GM19351 (cell line): Measurements from ENCODE around the gene P3H1.
"Not testable (repeated sequence)": the region's sequence is repeated elsewhere in the genome, so short reads cannot be mapped to it uniquely, and the experiment has no call there.

Experiments
- ATAC-seq: cut with Tn5 transposase; IDR thresholded peaks from one replicate; pipeline ENCODE4 v1.9.1; 2021; ENCODE audit warnings: mild to moderate bottlenecking, moderate library complexity; ENCODE audit not compliant: unreplicated experiment

Gene P3H1, protein sequence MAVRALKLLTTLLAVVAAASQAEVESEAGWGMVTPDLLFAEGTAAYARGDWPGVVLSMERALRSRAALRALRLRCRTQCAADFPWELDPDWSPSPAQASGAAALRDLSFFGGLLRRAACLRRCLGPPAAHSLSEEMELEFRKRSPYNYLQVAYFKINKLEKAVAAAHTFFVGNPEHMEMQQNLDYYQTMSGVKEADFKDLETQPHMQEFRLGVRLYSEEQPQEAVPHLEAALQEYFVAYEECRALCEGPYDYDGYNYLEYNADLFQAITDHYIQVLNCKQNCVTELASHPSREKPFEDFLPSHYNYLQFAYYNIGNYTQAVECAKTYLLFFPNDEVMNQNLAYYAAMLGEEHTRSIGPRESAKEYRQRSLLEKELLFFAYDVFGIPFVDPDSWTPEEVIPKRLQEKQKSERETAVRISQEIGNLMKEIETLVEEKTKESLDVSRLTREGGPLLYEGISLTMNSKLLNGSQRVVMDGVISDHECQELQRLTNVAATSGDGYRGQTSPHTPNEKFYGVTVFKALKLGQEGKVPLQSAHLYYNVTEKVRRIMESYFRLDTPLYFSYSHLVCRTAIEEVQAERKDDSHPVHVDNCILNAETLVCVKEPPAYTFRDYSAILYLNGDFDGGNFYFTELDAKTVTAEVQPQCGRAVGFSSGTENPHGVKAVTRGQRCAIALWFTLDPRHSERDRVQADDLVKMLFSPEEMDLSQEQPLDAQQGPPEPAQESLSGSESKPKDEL

DNA sequence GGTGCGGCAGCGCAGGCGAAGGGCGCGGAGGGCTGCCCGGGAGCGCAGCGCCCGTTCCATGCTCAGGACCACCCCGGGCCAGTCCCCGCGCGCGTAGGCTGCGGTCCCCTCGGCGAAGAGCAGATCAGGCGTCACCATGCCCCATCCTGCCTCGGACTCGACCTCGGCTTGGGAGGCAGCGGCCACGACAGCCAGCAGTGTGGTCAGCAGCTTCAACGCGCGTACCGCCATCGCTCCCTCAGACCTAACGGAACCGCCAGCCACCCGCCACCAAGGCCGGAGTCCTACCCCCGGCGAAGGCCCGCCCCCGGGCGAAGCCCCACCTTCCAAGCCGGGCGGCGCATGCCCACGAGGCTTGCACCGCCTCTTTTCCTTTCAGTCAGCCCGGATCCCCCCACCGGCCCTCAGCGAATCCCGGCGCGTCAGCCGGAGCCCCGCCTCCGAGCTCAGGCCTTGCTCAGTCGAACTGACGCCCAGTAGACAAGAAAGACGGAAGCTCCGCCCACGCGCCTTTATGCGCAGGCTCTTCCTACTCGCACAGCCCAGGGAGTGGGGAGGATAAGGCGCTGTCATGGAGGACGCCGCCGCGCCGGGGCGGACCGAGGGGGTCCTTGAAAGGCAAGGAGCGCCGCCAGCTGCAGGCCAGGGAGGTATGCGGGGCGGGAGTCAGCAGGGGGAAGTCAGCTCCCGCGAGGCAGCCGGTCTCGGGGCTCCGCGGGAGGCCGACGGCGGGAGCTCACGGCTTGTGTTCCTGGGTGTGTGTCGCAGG lies at the start of gene P3H1, which contains the start of gene C1orf50:
Gene P3H1, minus strand, starts transcription at position 288 of the 769 bp plus-strand sequence. Its CDS starts 57 bp downstream, at position 231.
Gene C1orf50, plus strand, starts transcription at position 509 of the 769 bp plus-strand sequence. Its CDS starts 63 bp downstream, at position 572.
- ATAC-seq = peak; percentile 85

DNA sequence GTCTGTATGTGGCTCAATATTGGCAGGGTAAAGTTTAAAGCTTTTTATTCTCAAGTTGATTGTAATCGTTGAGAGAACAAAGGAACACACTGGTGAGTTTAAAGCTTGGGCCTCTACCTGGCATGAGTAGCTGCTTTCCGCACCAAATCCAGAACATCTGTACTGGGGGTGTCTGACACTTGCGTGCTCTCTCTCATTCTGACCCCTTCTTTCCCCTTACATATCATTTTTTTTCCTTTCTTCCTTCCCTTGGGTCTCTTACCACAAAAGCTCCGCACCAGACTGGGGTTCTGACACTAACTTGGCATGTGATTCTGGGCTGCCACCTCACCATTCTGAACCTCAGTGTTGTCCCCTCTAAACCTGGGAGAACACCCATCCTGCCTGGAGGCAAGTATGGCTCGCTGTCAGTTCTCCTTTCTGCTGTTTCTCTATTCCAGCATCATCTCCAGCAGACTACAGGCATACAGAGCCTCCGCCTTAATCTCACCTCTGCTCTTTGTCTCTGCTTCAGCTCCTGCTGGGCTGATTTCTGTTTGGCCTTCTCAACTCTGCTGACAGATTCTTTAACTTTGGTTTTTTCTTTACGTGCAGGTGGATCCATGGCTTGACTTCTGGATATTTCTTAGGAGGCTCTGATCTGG lies 49.2 kb upstream of the P3H1 start:
- no peak for ATAC-seq

DNA sequence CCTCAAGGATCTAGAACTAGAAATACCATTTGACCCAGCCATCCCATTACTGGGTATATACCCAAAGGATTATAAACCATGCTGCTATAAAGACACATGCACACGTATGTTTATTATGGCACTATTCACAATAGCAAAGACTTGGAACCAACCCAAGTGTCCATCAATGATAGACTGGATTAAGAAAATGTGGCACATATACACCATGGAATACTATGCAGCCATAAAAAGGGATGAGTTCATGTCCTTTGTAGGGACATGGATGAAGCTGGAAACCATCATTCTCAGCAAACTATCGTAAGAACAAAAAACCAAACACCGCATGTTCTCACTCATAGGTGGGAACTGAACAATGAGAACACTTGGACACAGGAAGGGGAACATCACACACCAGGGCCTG lies 48.0 kb upstream of the P3H1 start:
- ATAC-seq = not testable (repeated sequence)

DNA sequence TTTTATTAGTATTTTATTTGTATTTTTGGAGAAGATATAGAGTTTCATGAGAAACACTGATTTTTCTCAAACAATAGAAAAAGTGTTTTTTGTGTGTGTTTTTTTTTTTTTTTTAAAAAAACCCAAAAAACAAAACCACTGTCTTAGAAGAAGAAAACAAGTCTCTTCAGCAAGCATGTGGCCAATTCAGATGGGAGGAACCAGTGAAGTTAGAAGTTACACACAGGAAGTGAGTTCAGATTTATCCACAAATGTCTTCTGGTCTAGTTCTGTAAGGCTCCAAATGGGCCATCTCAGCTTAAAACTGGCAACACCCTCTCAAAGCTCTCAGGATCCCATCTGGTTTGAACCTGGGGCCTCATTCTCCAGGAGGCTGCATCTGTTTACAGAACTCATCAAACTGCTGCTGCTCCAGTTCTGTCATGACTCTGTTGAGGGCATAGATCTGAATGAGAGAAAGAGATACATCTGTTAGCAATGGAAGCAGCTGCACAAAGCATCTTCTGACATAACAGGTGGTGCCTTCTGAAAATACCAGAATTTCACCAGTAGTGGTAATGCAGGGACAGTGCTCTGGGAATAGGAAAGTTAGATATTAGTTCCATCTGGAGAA lies 40.3 kb upstream of the P3H1 start:
- no peak for ATAC-seq

DNA sequence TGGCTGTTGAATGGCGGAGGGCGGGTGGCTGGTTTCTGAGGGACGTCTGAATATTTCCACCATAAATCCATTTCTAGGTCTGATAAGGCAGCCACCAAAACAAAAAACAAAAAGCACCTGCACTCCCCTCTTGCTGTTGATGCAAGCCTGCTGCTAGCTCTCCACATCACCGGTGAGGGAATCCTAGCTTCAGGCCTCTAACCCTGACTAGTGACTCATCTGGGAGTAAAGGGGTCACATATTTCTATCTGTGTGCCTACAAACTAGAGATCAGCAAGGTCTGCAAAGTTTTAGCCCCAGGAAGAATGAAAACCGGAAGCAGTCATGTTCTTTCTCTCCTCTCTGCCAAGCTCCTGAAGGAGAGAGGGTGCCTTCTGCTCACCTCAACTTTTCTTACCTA lies 39.8 kb upstream of the P3H1 start:
- ATAC-seq = no peak

DNA sequence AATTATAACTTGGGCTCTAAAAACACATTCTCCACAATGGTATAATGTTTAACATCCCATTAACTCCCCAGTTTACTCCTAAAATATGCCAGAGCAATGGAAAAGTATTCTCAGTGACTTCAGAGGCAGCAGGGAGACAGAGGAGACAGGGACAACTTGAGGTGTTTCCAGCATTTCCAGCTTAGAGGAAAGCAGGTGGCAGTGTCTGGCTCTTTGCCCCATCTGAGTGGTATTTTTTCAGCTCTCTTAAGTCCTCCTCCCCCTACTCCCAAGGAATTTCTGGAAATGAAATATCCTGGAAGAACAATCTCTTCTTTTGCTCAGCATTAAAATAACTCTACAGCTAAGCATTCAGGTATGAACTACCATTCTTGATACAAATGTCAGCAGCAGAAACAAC lies 39.3 kb upstream of the P3H1 start:
- no peak for ATAC-seq

DNA sequence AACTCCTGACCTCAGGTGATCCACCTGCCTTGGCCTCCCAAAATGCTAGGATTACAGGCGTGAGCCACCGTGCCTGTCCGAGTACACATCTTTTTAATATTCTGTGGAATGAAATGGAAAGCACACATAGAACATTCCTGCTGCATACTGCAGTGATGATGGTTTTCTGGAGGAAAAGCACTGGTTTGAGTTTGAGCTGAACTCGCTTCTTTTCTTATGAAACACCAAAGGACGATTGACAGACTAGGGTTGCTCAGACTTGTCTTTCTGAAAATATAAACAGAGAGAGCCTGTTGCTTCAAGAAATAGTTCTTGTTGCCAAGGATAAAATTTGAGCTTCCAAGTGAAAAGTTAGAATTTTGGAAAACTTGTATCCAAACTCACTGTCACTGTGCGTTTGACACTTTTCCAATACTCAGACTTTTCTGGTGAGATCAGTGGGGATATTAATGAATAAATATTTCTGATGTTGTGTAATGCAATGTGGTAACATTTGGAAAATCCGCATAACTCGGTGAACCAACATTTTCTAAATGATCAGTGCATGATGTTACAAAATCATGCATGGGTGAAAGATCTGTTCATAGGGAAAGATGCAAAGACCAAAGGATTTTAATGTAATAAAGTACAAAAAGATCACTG lies 35.1 kb upstream of the P3H1 start:
- ATAC-seq = no peak

DNA sequence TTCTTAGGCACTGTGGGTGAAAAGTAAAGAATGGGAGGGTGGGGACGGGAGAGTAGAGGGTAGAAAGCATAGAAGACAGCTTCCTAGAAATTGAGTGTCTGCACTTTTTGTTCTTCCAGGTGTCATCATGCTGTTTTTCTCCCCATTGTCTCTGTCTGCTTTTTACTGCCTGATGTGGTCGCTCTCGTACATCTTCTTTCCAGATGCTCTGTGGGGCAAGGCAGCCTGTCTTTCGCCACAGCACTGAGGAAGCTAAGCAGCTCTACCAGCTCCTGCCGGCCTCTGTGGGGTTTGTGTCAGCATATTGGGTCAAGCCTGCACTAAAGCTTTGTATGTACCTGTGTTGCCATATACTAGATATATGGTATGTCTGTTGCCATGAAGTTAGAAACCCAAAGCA lies 31.2 kb upstream of the P3H1 start:
- no peak for ATAC-seq

DNA sequence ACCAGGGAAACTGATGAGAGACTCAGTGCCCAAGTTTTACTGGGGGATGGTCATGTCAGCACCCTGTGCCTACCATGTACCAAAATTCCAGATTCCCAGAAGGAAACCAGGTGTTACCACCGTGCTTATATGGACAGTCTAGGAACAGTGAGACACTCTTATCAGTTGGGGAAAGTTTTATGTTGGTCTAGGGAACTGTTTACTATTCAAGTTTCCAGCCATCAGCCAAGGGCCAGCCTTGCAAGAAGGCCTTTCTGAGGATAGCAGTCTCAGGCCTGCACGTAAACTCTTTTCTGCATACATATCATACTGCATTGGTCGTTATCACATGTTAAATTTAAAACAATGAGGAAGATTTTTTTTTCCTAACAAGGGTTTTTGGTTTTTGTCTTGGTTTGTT lies 30.6 kb upstream of the P3H1 start:
- ATAC-seq = no peak

DNA sequence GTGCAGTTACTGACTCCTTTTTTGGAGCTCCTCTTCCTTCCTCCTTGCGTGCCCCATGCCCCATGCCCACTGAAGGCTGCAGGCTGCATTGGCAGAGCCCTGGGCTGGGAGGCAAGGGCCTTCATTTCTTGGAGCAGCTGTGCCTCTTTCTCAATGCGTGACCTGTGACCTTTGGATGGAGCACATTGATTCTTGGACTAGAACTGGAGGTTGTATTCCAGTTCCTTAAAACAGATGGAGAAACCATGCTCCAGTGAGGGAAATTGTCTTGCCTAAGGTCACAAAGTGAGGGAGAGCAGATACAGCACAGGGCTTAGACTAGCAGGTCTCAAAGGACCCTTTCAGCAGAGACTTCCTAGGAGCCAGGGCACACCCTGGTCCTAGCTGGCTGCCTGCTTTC lies 27.0 kb upstream of the P3H1 start:
- no peak for ATAC-seq

DNA sequence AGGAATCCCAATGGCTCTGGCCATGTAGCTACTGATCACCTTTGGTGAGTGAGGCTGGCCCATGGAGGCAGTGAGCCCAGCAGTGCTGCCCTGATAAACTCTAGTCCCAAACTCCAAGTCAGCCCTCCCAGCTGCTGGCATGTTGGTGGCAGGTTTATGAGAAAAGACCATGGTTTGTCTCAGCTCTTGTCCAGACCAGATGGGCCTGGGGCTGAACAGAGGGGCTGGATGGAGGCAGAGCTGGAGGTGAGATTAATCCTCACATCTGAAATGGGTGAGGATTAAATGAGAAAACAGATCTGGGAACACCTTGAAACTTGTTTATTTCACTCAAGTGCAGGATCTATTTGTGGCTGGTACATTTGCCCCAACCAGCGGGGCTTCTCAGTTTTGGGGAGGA lies 21.2 kb upstream of the P3H1 start:
- ATAC-seq = no peak

DNA sequence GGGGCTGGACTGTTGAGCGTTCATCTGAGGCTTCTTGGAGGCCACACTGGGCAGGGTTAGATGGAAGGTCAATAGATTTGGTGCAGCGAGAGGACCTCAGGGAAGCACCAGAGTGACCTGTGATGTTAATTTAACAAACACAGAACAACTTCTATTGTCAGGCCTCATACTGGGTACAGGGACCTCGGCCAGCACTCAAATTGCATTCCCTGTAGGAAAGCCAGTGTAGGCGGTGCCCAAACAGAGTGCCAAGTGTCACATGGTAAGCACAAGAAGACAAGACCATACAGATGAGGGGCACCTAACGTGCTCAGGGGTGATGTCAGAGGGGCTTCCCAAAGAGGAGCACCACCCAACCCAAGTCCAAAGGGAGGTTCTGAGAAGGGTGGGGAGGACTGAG lies 19.3 kb upstream of the P3H1 start:
- ATAC-seq = no peak

DNA sequence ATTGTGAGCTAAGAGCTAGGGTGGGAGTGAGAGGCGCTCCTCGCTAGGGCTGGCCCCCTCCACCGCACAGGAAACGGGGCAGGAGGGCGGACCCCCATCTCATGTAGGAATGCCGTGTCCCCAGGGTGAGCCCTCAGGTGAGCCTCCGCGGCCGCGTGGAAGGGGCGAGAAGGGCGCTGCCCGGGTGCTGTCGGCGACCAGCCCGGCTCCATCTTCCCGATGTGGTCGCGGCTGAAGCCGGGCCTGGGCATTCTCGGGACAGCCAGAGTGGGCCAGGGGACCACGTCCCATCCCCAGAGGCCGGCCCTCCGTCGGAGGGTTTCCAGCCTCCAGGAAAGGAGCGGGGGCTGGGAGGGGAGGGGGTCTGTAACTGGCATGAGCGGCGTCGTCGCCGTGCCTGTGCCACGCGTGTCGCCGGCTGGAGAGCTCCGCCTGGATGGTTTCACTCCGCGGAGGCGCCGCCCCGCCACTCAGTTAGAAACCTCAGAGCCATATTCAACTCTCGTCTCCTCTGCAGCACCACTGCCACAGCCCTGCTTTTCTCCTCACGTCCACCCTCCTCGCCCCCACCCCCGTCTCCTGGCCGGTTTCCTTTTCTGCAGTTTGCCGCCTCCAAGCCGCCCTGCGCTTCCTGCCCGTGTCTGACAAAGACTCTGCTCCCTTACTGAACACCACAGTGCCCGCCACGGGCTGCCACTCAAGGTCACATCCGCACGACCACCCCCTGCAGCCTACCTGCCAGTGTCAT lies 18.3 kb upstream of the P3H1 start, which contains the start of gene TMEM269:
Gene TMEM269, plus strand, starts transcription at position 46 of the 748 bp plus-strand sequence. CDS start 4,903 bp downstream, outside the sequence.
- ATAC-seq = no peak

DNA sequence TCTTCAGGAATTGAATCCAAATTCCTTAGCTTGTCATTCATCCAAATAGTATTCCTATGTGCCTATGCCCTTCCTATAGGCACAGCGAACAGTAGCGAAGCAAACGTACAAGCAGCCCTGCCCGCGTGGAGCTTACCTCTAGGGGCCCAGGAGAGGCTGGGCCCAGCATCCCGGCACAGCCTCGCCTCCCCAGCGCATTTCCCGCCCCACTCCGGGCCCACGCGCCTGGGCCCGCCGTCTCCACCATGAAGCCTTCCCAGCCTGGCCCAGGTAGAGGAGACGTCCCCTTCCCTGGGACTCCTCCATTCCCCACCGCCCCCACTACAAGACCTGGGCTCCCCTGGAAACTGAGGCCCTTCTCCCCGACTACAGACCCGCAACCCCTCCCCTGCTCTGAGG lies 17.7 kb upstream of the P3H1 start:
- ATAC-seq = no peak

DNA sequence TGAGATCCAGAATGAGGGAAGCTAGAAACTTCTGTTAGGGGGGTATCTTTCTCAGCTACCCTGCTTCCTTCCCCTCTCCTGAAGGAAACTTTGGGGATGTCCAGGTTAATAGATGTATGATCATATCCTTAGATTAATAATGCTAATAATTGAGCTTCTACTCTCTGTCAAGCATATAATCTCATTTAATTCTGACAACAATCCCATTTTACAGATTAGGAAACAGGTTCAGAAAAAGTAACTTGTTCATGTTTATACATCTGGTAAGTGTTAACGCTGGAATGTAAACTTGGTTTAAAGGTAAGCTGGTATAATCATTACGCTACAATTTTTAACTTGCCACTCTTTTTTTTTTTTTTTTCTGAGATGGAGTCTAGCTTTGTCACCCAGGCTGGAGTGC lies 16.3 kb upstream of the P3H1 start:
- no peak for ATAC-seq

DNA sequence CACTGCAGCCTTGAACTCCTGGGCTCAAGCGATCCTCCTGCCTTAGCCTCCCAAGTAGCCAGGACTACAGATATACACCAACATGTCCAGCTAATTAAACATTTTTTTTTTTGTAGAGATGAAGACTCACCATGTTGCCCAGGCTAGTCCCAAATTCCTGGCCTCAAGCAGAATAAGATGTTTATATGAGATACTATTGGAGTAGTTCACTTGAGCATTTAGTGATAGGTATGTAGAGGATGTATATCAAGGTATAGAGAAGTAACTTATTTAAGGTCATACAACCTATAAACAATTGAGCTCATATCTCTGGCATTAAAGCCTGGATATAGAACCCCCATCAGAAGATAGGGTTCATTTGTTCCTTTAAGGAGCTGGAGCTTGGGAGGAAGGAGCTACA lies 13.3 kb upstream of the P3H1 start:
- ATAC-seq = no peak

DNA sequence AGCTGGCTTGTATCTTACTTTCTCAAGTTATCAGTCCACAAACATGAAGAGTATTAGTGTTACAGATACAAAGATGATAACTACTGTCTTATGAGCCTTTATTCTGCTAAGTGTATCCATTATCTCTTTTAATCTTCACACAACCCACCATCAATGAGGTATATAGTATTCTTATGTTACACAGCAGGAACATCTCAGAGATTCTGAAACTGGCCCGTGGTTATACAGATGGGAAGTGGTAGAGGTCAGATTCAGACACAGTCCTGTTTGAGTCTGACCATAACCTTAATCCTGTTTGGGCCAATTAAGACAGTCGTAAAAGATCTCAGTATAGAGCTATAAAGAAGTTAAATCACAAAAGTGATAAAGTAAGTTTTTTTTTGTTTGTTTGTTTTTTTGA lies 12.9 kb upstream of the P3H1 start:
- no peak for ATAC-seq

DNA sequence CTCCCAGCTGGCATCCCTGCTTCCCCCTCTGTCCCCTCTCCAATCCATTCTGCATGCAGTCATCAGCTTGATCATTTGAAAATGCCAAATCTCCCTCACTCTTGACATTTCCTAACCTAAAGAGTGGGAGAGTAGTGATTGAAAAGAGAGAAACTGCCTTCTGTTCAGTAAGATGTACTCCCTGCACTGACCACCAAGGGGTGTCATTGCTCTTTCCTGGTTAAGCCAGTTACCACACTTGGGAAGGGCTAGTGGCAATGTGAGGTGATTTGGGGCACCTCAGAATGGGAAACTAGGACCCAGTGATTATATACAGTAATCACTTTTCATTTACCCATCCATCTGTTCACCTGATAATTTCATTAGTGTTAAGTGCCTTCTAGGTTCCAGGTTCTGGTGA lies 11.0 kb upstream of the P3H1 start:
- ATAC-seq = no peak

DNA sequence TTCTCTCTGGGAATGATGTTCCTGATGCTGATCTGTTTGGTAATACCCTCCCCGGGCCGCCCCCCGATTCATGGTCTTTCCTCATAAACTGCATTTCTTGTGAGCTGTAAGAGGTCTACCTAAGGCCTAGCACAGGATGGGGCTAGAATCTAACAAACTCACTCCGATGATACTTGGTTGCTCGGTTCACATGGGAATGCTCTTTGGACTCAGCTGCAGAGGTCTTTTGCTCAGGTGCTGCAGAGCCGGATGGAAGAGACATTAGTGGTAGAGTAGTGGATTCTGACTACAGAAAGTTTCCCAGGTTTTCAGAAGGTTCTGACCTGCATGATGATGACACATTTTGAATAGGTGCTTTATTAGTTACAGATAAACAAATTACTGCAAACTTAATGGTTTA lies 9.7 kb upstream of the P3H1 start:
- no peak for ATAC-seq
